ENCODE results near the gene TMX4.

The TMX4 gene

GRCh38 chr20:7990385-7990784 is 29.2 kb downstream of the TMX4 start (continued):
- TF ChIP-seq BCL6B (tag by site-specific recombination; IDR thresholded peaks at IDR 0.05), result no peak
- TF ChIP-seq PATZ1 (tag by site-specific recombination; IDR thresholded peaks at IDR 0.05), result no peak
- no peak for TF ChIP-seq ZBTB20 (tag by site-specific recombination; IDR thresholded peaks at IDR 0.05)
- no peak for TF ChIP-seq ZSCAN30 (tag by site-specific recombination; IDR thresholded peaks at IDR 0.05)

GRCh38 chr20:7989379-7989778 is 30.2 kb downstream of the TMX4 start:
- H3K9me3 ChIP-seq (ENCODE audit: control insufficient read depth, insufficient read depth, low read depth, low read length), result no peaks in the 10 kb centered on the region
- no peaks in the 10 kb centered on the region for H3K4me1 ChIP-seq (ENCODE audit: control insufficient read depth, insufficient read depth, low read length)
- POLR2A ChIA-PET, result interaction anchor here (0.7 kb wide), 1 partner anchor 128 kb away, joined by 4 read pairs; no protein-coding TSS in a partner anchor
- H3K4me3 ChIP-seq (ENCODE audit: low read depth, low read length), result no peak overlapping the region
- peaks cover 0 to 18% of the 10 kb centered on the region in 2 experiments; a peak in 2 of 3 replicates for H3K36me3 ChIP-seq (ENCODE audit: control insufficient read depth in 2 of 2, insufficient read depth in 1 of 2, low read length in 2 of 2)
- CTCF ChIA-PET, result interaction anchor here (0.6 to 1.5 kb wide), 4 partner anchors 9 to 732 kb away, joined by 3 to 6 read pairs (median 4); no protein-coding TSS in a partner anchor
- no peak overlapping the region for H3K27ac ChIP-seq (ENCODE audit: extremely low read depth, low read depth, low read length)
- TF ChIP-seq ZBTB17 (tag by site-specific recombination; IDR thresholded peaks at IDR 0.05), result no peak
- TF ChIP-seq ZNF202 (tag by site-specific recombination; IDR thresholded peaks at IDR 0.05; ENCODE audit: borderline replicate concordance), result no peak
- TF ChIP-seq ZSCAN5A (tag by site-specific recombination; IDR thresholded peaks at IDR 0.05), result no peak
- no peak for TF ChIP-seq OVOL3 (tag by site-specific recombination; IDR thresholded peaks at IDR 0.05)
- TF ChIP-seq ZIC2 (tag by site-specific recombination; IDR thresholded peaks at IDR 0.05), result no peak
- TF ChIP-seq KLF8 (tag by site-specific recombination; IDR thresholded peaks at IDR 0.05), result no peak
- no peak for TF ChIP-seq ZNF621 (tag by site-specific recombination; IDR thresholded peaks at IDR 0.05)
- no peak for TF ChIP-seq BCL6B (tag by site-specific recombination; IDR thresholded peaks at IDR 0.05)
- TF ChIP-seq TSHZ1 (tag by site-specific recombination; IDR thresholded peaks at IDR 0.05; ENCODE audit: borderline replicate concordance), result no peak
- no peak for TF ChIP-seq ZNF112 (tag by site-specific recombination; IDR thresholded peaks at IDR 0.05)
- no peak for TF ChIP-seq ZNF211 (tag by site-specific recombination; IDR thresholded peaks at IDR 0.05; ENCODE audit: low read depth)
- TF ChIP-seq ZNF24 (tag by site-specific recombination; IDR thresholded peaks at IDR 0.05), result no peak
- no peak for TF ChIP-seq ZNF223 (tag by site-specific recombination; IDR thresholded peaks at IDR 0.05)

Data from HEK293 (cell line).